Mucosa of gallbladder (tissue), 1 donor: ENCODE measurements around the gene OR2H2. TPM values are rescaled to one million over a fixed set of nuclear protein-coding genes. Genes with fewer than 3 reads are reported as not detected.

Experiments
- DNase-seq: peaks from one replicate; pipeline ENCODE4 v3.0.0-alpha.2; 2020; ENCODE audit warnings: low spot score
- total RNA-seq: library from RNA; stranded (reverse); gene quantifications from one replicate; pipeline ENCODE4 v1.2.1, GENCODE V29; 2021
- donor health status: DM: no; HTN: no; CAD: no.

OR2H2 gene
- not detected for total RNA-seq

- no peak for DNase-seq
Measured at GRCh38 chr6:29584821-29585220, at the start of gene OR2H2. Gene OR2H2, plus strand, starts transcription at chr6:29585121. Its CDS starts 2,824 bp downstream, at chr6:29587945.

GRCh38 chr6:29537714-29538403, 47.1 kb upstream of the OR2H2 start:
- DNase-seq = no peak

GRCh38 chr6:29547573-29547972, 37.3 kb upstream of the OR2H2 start:
- no peak for DNase-seq

- DNase-seq = peak; percentile 38
Measured at GRCh38 chr6:29552512-29553051, 32.3 kb upstream of the OR2H2 start.

GRCh38 chr6:29553268-29554057, 31.5 kb upstream of the OR2H2 start:
- peak; percentile 75 for DNase-seq

GRCh38 chr6:29554764-29555163, 30.2 kb upstream of the OR2H2 start:
- no peak for DNase-seq

GRCh38 chr6:29557320-29557719, 27.6 kb upstream of the OR2H2 start:
- no peak for DNase-seq

- no peak for DNase-seq
Measured at GRCh38 chr6:29558439-29559079, 26.4 kb upstream of the OR2H2 start.

- no peak for DNase-seq
Measured at GRCh38 chr6:29559524-29560287, 25.2 kb upstream of the OR2H2 start, which contains the start of gene UBD. Gene UBD, minus strand, starts transcription at chr6:29559732. Its CDS starts 31 bp downstream, at chr6:29559701.

- no peak for DNase-seq
Measured at GRCh38 chr6:29561091-29561490, 23.8 kb upstream of the OR2H2 start.

GRCh38 chr6:29561606-29562181, 23.2 kb upstream of the OR2H2 start:
- DNase-seq = no peak

GRCh38 chr6:29563435-29563965, 21.4 kb upstream of the OR2H2 start:
- DNase-seq = no peak

GRCh38 chr6:29564875-29565274, 20.0 kb upstream of the OR2H2 start:
- DNase-seq = no peak

- DNase-seq = no peak
Measured at GRCh38 chr6:29566856-29567255, 18.1 kb upstream of the OR2H2 start.

GRCh38 chr6:29567541-29567940, 17.4 kb upstream of the OR2H2 start:
- DNase-seq = no peak

GRCh38 chr6:29567991-29568390, 16.9 kb upstream of the OR2H2 start:
- no peak for DNase-seq

- no peak for DNase-seq
Measured at GRCh38 chr6:29576056-29576455, 8.9 kb upstream of the OR2H2 start.

GRCh38 chr6:29577544-29577943, 7.4 kb upstream of the OR2H2 start:
- DNase-seq = no peak

- peak; percentile 60 for DNase-seq
Measured at GRCh38 chr6:29589423-29590048, 4.6 kb downstream of the OR2H2 start.

- no peak for DNase-seq
Measured at GRCh38 chr6:29590218-29590808, 5.4 kb downstream of the OR2H2 start.
